DMS79 treated with DMSO at 0.1 percent for 48 hours (cell line): ENCODE data around the gene ETNK1.
A peak's percentile ranks its signal among the peaks of the same experiment; 100 is the strongest.

ENCODE experiments used
- DNase-seq: peaks from one replicate; lab custom pipeline; 2025; lab: John Stamatoyannopoulos, UW

The ETNK1 gene

DNA sequence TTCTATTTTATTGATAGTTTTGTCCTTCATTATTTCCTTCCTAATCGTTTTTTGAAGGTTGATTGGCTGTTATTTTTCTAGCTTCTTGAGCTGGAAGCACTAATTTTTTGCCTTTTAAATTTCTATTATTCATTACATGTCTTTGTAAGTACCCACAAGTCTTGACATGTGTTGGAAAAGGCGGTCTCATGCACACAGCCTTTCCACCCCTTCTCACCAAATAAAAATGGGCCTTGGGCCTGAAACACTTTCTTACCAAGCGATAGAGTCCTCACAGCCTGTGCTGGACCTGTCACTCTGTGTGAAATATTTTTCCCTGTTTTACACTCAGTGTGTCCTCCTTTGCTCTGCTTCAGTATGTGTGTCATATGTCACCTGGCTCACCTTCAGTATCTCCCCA, 9.9 kb downstream of the ETNK1 start:
- no peak for DNase-seq

GRCh38 chr12:22635812-22636211, 10.8 kb downstream of the ETNK1 start:
- no peak for DNase-seq

GRCh38 chr12:22640851-22641250, 15.9 kb downstream of the ETNK1 start:
- DNase-seq, result no peak

DNA sequence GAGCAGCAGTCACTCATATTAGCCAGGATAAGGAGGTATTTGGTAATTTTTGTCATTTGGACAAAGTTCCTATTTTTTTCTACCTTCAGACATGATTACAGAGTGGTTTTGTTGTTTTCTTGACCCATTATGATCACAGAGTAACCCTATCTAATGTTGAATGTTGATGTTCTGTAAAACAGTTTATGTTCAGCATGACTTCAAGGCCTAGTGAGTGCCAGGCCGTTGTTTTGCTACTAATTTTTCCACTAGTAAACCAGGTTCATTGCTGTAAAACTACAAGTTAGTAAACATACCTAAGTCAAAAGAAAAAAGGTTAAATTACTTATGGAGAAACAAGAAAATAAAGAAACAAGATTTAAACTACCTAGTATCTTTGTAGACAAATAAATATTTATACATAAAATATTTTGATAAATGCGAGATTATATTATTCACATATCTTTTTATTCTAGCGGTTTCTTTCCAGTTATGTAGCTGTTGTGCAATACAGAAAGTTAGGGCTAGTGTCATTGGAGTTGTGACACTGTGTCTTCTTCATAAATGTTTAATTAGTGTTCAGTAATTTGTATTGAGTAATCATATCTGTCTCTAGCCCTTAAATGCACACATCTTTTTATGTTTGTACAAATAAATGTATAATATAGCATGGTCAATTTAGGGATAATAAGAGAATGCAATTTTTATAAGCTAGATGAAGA, 16.5 kb downstream of the ETNK1 start:
- DNase-seq, result no peak

- DNase-seq, result no peak
Observed at GRCh38 chr12:22648668-22649067, 23.7 kb downstream of the ETNK1 start.

DNA sequence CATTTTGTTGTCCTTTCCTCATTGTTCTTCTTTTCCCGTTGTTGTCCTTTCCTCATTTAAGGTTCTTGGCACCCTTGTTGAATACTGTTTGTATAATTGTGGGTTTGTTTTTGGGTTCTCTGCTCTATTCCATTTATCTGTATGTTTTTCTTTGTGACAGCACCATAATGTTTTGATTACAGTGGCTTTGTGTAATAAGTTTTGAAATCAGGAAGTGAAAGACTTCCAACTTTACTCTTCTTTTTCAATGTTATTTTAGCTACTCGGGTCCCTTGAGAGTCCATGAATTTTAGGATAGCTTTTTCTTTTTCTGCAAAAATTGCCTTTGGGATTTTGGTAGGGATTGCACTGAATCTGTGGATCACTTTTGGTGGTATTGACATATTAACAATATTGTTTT, 28.1 kb downstream of the ETNK1 start:
- DNase-seq, result no peak

DNA sequence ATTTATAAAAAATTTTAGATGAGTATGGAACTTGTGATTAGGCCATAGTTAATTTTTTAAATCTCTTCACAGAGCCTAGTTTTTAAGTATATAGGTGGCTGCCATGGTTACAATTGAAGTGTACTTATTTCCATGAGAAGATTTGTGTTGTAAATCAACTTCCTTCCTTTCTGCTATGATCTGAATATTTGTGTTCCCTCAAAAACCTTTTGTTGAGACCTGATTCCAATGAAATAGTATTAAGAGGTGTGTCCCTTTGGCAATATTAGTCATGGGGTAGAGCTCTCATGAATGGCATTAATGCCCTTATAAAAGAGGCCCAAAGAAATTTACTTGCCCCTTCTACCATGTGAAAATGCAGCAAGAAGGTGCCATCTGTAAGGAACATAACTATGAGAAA, 28.8 kb downstream of the ETNK1 start:
- DNase-seq, result no peak

DNA sequence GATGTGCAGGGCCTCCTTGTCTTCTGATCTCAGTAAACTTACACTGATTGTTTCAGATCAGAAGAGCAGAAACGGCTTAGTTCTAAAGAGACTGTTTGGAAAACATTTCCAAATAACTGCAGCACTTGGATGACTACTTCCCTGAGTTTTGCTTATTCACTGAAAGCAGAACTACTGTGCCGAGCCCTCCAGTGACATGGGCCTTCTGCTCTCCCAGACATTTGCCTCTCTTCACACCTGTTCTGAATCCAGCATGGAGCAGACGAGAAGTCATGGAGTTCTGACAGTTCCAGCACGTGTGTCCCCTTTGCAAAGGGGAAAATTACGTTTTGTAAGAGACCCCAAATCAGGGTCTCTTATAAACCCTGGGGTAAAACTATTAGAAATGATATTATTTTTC, 31.4 kb downstream of the ETNK1 start:
- no peak for DNase-seq

GRCh38 chr12:22656831-22657230, 31.9 kb downstream of the ETNK1 start:
- DNase-seq, result peak; percentile 21

GRCh38 chr12:22657538-22657937, 32.6 kb downstream of the ETNK1 start:
- no peak for DNase-seq

- DNase-seq, result no peak
Observed at GRCh38 chr12:22658214-22658613, 33.2 kb downstream of the ETNK1 start.

- DNase-seq, result no peak
Observed at GRCh38 chr12:22662356-22662755, 37.4 kb downstream of the ETNK1 start.

DNA sequence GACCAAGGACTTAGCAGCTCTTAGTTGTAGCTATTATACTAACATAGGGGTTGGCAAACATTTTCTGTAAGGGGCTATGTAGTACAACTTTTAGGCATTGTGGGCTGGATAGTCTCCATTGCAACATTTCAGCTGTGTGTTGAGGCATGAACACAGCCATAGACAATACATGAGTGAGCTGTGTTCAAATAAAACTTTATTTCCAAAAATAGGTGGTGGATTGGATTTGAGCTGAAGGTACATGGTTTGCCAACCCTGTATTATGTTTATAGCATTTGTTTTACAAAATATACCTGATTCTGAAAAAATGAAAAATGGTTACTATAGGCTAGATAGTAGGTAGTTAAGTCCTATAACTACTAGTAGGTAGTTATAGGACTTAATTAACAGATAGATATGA, 40.5 kb downstream of the ETNK1 start:
- no peak for DNase-seq

DNA sequence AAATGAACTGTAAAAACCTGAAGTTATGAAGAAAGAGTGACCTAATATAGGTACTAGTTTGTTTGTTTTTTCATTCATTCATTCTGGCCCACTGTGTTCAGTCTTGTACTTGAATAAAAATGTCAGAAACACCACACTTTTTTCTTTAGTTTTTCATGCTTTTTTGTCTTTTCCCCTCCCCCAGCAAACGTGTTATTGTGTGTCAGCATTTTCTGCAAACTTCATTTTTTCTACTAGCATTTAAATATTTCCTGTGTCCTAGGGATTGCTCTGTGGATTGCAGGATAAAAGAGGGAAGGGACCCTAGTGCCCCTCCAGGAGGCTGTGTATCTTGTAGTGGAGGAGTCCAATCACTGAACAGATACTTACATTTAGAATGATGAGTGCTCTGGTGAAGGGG, 42.2 kb downstream of the ETNK1 start:
- no peak for DNase-seq

GRCh38 chr12:22668441-22668840, 43.5 kb downstream of the ETNK1 start:
- no peak for DNase-seq

GRCh38 chr12:22670762-22671161, 45.8 kb downstream of the ETNK1 start:
- no peak for DNase-seq

DNA sequence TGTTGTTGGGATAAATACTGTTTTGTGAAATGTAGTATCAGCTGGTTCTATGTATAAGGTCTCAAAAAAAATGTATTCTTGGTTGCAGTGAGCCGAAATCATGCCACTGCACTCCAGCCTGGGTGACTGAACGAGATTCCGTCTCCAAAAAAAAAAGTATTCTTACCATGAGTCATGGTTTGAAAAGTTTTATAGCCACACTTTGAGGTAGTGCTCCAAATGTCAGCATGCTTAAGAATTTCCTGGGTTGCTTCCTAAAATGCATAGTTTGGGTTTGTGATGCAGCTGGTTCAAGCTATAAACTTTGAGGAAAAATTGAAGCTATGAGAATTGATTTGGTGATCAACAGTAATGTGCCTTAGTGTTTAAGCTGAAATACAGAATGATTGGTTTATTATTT, 48.0 kb downstream of the ETNK1 start:
- DNase-seq, result no peak

DNA sequence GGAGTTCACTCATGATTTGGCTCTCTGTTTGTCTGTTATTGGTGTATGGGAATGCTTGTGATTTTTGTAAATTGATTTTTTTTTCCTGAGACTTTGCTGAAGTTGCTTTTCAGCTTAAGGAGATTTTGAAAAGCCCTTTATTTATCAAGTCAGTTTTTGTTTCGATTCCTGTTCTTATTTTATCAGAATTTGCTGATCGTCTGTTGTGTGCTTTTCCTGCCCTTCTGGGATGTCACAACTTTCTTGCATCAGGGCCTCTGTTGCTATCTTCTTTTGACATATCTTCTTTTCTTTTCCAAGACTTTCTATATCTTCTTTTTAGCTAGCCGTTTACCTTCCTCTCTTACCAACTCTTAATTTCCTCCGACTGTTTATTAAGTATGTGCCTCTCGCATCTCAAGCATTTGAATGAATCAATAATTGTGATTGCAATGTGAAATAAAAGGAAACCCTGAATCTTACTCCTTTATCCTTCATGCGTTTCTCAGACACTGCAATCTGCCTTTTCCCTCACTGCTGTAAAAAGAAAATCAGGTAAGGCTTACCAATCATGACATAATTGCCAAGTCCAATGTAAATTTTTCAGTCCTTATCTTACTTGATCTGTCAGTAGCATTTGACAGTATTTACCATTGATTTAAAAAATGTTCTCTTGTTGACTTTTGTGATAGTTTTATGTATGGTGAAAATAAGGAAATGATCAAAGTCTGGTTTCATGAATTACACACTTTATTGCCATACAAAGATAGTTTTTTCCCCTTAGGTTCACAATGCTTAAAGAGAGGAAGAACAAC, 53.0 kb downstream of the ETNK1 start:
- DNase-seq, result no peak

DNA sequence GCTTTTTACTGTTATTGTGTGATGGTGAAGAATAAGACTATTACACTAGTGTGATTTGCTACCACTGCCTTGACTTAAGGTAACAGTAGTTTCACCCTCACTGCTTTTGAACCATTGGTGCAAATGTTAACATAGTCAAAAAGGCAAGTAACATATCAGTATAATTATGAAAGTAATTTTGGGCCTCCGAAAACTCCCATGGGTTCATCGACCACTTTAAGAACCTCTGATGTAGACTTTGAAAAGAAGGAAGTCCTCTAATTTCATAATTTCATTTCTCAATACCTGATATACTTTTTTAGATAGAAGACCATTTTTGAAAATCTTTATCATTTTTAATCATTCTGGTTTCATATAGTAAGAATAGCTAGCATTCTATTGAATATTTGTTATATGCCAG, 57.7 kb downstream of the ETNK1 start:
- no peak for DNase-seq

DNA sequence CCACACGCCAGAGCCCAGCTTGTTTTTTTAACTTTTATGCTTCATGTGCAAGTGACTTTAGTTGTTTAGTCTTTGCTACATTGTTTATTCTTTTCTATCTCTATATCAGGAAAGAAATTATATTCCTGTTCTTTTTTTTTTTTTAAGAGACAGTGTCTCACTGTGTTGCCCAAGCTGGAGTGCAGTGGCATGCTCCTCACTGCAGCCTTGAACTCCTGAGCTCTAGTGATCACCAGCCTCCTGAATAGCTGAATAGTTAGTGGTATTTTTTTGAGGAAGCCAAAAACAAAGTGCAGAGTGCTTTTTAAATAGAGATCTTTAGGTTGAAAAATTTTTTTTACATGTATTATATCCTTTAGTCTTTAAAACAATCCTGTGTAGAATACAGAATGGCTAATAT, 58.2 kb downstream of the ETNK1 start:
- DNase-seq, result no peak

GRCh38 chr12:22684140-22685118, 59.5 kb downstream of the ETNK1 start:
- peak; percentile 20 for DNase-seq

DNA sequence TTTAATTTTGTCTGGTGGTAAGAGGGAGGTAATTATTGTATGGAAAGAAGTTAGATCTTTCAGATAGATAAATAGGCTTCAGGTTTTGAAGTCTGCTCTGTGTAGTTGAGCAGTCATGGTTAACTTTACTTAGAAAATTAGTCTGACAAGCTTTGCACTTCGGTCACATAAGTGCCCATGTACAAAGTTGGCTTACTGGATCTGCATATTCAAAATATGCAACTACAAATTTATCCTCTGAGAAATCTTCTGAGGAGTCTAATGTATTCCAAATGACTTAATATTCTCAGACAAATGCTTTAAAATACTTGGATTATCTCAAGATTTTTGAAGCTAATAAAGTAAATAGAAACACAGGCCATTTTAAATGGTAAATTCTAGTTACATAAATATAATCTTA, 61.2 kb downstream of the ETNK1 start:
- DNase-seq, result no peak
